GM19025 (cell line): Measurements from ENCODE around the gene LANCL1.

Experiments
- ATAC-seq: cut with Tn5 transposase; IDR thresholded peaks from one replicate; pipeline ENCODE4 v1.9.1; 2021; ENCODE audit warnings: mild to moderate bottlenecking, low read depth, moderate library complexity; ENCODE audit not compliant: unreplicated experiment

The LANCL1 gene, protein sequence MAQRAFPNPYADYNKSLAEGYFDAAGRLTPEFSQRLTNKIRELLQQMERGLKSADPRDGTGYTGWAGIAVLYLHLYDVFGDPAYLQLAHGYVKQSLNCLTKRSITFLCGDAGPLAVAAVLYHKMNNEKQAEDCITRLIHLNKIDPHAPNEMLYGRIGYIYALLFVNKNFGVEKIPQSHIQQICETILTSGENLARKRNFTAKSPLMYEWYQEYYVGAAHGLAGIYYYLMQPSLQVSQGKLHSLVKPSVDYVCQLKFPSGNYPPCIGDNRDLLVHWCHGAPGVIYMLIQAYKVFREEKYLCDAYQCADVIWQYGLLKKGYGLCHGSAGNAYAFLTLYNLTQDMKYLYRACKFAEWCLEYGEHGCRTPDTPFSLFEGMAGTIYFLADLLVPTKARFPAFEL

DNA sequence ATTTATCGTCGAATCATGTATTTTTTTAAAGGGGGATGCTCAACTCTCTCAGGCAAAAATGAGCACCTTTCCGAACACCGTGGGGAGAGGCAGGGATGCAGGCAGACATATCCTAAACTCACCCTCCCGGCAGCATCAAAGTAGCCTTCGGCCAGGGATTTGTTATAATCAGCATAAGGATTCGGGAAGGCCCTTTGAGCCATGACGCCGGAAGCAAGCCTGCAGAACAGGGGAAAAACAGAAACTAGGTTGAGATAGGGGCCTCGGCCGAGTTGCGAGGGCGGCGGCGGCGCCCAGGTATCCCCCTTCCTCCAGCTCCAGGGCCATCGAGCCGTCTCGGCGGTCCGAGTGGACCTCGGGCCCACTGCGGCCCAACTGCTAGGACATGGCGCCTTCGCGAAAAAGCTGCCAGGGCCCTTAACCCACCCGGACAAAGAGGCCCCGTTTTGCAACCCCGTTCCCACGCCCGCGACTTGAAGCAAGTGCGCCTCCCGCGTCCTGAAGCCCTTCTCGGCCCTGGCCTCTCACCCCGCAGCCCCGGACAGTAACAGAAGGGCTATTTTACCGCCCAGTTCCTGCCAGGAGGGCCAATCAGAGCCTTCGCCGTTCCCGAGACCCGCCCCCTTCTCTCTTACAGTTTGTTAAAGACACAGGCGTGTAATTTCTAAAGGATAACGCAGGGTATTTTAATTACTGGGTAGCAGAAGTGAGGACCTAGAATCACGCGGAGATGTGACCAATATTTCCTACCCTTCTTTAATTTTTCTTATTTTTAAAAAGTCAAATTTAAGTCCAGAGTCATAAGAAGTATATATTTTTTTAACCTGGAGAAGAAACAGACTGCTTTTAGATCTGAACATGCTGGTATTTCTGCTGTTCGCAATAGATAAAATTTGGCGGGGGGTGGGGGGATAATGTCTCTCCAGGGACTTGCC is at the start of gene LANCL1:
LANCL1 (minus strand) TSS at position 566 of the 935 bp plus-strand sequence; CDS start at position 203, 363 bp downstream.
- peak; percentile 100 for ATAC-seq

DNA sequence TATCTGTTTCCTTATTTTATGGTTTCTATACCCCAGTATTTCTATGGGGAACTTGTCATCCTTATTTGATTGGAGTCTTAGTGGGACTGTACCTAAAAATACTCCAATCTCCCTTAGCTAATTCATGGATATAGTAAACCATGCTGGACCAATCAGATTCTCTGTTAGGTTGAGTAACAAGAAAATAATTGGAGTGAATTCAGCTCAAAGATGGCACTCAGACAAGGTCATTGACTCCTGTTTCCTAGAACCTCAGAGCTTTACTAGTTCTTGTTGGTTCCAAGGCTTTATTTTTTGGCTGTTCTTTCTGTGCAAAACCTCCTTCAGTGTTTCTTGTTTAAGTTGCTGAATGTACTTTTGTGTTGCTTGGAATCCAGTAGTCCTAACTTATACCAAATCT is 48.0 kb upstream of the LANCL1 start:
- no peak for ATAC-seq

DNA sequence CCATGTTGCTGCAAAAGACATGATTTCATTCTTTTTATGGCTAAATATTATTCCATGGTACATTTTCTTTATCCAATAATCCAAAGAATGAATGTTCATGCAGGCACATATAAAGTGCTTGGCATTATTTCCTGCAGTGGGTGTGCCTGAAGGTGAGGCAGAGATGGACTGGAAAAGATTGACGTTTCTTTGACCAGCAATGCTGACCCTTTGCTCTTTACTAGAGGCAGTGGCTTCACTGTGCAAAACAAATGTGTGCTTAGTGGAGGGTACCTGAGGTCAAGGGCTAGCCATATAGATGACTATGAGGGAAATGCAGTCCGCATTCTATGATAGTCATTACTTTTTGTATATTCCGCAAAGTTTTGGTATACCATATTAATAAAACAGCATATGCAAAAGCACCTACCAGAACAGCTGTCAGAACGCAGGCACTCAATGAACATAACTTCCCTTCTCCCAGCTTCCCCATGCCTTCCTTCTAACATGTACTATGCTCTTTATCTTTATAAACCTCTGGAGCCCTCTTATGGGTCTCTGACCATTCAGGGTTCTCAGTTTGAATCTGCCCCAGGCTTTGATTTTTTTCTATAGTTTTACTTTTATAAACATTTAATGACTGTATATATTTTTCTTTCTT is 47.2 kb upstream of the LANCL1 start:
- no peak for ATAC-seq

DNA sequence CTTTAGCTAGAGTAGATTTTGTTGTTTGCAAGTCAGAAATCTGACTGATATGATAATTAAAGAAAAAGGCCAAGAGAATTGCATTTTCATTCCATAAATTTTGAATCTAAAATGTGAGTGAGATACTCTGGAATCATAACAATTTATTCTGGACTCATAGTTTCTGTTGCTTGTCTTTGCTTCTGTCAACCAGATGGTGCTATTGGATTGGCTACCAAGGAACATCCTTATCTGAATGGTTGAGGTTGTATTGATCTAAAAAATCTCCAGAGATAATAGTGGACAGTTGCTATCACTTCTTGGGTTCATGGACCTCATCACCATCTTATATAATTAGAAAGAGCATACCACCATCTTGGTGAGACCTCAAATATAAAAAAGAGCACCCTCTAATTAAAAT is 45.8 kb upstream of the LANCL1 start:
- ATAC-seq: no peak

DNA sequence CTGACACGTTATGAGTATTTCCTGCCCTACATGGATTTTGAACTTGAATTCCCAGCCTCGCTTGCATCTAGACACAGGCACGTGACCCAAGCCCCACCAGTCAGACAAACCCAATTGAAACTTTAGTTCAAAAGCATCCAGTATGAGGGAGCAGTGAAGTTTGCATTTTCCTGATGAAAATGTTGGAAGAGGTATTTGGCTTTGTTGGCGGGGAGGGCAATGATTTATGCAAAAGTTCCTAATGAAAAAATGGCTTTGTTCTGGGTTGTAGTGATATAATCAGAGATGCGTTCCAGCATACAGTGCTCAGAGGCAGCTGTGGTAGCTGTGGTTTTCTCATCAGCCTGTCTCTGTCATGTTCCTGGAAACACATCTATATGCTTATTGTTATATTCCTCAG is 43.0 kb upstream of the LANCL1 start:
- ATAC-seq: no peak

DNA sequence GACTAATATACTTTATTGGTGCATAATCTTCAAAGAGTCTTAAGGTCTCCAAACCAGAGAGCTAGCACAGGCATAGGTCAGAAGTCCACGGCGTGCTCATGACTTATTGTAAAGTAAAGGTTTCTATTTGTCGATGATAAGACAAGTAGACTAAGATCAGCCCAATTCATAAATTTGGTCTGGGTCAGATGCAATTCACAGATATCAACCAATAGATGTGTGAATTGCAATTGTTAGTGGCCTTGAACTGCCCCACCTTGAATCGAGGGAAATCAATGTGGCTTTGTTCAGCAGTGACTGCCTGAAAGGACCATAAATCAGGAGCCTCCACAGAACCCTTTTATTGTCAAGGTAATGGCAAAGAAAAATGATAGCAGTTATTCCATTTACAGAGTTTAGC is 40.7 kb upstream of the LANCL1 start:
- no peak for ATAC-seq

DNA sequence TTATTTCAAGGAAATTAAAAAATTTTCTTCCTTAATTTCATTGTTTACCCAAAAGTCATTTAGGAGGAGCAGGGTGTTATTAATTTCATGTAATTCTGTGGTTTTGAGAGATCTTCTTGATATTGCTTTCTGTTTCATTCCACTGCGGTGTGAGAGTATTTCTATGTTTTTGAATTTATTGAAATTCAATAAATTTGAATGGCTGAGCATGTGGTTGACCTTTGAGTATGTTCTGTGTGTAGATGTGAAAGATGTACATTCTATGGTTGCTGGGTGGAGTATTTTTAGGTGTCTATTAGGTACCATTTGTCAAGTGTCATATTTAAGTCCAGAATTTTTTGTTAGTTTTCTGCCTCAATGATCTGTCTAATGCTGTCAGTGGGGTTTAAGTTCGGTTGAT is 39.4 kb upstream of the LANCL1 start:
- no peak for ATAC-seq

DNA sequence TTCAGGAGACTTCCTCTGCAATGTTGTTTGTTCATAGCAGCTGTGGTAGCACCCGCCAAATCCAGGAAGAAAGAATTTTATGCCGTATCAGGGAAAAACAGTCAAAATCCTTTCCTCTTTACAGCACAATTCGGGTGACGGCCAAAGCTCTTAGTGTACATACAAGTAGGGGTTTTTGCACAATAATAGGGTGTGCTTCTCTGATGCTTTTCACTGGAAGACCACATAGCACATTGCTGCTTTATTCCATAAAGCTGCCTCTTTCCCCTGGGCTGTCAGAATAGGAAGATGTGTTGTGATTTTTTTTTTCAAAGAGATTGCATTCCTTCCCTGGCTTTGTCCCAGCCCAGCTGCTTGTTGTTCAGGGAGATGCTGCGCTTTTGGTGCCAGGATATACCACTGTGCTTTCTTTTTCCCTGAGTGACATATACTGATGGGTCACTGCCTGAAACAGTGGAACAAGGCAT is 27.2 kb upstream of the LANCL1 start:
- ATAC-seq: no peak

DNA sequence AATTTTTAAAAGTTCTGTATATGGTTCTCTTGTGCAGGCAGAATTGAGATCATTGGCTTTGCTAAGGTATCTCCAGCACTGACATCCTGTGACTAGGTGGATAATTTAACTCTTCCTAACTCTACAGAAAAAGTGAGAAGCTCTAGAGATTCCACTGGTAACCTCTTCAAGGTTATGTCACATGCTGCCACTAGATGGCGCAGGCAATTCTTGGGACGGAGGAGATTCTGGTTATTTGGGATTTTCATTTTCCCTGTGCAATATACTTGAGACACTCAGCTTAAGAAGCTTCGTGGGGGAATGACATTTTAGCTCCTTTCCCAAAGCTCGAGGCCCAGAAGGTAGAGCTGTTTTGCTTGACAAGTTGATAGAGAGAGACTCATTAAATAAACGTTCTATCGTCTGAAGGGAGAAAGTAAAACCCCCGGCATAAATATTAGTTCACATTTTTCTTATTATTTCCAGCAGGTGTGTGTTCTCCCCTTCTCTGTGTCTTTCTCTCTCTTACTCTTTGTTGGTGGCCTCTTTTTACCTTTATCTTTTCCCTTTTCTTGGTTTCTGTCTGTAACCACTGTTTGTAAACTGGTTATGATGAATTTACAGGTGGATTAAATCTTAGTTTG is 26.6 kb upstream of the LANCL1 start:
- no peak for ATAC-seq

DNA sequence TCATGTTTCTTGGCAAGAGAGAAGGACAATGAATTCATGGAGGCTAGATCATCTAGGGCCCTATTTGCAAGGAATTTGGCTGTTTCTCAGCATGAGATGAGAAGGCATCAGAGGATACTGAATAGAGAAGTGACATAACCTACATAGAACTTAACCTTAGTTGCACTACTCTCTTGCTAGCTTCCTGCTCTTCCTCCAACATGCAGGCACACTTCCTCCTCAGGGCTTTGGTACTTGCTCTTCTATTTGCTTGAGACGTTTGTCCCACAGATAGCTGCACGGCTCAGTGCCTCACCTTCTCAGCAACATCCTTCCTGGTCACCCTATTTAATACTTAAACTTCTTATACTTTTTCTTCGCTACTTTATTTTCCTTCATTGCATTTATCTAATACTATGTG is 20.0 kb upstream of the LANCL1 start:
- no peak for ATAC-seq

DNA sequence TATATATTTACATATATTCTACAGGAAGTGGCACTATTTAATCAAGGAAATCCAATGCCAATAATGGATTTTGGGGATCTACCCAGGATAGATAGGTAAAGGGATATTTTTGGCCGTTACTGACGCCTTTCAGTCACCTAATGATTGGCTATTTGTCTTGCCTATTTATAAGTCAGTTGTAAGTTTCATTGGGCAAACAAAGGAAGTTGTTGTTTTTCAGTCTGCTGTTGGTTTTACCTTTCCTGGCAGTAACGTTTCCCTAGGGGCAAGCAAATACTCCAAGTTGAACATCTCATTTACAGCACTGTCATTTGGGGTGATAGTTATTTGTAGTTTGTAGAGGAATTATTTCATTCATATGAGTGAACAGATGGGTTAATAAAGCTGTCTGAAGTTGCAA is 17.0 kb upstream of the LANCL1 start:
- ATAC-seq: no peak

DNA sequence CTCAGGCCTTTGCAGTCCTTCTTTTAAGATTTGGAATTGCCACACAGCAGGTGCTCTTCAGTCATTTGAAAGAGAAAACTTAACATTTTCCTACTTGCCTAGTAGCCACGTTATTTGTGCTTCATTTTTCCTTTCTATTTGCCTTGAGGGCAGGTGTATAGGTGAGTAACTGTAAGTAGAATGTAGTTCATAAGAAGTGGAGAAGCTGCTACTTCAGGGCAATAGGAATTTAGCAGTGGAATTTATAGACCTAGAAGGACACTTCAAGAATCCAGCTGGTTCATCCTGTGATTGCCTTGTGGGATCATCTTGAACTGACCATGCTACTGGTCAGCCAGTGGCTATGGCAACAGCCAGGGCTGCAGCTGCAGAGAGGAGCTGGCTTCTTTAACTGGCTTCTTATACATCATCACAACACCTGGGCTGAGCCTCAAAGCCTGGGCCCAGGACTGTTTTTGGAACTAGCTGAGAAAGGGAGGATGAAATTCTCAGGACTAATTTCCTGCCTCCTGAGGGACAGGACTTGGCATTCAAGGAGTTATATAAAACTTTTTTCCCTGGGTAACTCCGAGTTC is 5.1 kb upstream of the LANCL1 start:
- no peak for ATAC-seq

DNA sequence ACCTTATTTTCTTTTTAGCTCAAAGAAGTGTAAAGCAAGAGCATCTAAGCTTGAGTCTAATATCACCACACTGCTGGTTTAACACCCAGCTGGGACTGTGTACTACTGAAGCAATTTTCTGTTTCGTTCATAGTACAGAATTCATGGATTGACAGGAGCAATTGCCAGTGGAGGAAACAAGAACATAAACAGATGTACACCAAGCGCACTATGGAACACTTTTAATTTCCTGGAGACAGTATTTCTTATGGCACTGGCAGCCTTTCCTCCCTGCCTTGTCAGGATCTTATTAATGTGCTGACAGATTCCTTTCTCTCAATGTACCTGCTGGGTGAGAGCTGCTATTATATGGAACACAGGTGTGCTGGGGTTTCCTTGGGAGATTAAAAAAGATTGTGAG is 4.2 kb upstream of the LANCL1 start:
- no peak for ATAC-seq

DNA sequence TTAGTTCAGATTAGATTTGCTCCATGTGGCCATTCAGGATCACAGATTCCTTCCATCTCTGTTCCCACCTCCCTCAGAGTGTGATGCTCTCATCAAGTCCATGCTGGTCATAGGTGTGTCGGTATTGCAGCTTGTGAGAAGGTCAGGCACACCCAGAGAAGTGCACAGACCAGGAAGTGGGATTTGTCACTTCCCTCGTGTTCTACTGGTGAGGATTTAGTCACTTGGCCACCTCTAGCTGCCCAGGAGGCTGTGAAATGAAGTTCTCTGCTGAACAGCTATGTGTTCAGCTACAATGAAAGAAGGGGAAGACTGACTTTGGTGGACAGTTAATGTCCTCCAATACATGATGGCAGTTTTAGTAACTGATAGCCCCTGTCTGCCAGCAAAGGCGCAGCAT is 3.5 kb upstream of the LANCL1 start:
- no peak for ATAC-seq

DNA sequence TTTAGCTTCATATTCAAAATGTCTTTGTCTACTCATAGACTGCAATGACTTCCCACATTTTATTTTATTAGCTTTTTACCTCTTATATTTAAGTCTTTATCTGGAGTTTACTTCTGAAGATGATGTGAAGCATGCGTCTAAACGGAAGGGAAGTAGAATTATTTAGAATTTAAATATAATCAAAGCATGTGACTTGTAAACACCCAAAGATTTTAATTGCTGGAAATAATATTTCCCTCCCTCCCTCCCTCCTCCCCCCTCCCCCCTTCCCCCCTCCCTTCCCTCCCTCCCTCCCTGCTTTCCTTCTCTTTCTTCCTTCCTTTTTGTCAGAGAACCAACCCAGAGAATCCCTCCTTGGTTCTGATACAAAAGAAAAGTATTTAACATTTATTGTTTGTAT is 2.1 kb upstream of the LANCL1 start:
- ATAC-seq: no peak

DNA sequence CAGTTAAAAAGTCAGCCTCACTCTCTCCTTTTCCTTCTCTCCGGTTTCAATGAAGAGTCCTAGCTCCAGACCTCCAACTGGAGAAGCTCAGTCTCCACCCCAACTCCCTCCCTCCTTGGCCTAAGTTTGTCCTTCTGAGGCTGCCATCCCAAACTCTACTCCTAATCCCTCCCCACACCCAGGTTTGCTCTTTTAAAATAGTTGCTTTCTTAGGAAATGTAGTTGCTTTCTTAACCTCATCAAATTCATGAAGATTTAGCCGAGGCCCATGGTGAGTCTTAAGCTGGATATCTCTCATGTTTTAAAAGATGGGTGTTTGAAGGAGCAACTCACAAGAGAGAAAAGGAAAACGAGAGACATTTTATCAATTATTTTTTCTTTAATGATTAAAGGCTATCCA is 937 bp upstream of the LANCL1 start:
- ATAC-seq: no peak

DNA sequence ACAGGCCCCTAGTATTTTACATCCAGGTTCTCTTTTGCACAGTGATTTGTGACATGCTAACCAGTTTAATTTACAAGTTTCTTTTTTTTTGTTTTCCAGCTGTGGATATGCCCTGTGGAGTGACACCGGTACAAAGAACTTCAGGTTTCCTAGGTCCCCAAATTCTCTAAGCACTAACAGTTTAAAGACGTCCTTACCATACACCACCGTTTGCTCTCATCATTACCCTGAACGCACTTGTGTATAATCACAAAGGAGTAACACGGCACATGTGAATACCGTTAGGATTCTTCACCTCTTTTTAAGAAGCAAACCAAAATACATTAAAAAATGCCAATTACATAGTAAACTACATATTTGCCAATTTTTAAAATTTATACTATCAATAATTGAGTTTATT is 853 bp downstream of the LANCL1 start:
- no peak for ATAC-seq

DNA sequence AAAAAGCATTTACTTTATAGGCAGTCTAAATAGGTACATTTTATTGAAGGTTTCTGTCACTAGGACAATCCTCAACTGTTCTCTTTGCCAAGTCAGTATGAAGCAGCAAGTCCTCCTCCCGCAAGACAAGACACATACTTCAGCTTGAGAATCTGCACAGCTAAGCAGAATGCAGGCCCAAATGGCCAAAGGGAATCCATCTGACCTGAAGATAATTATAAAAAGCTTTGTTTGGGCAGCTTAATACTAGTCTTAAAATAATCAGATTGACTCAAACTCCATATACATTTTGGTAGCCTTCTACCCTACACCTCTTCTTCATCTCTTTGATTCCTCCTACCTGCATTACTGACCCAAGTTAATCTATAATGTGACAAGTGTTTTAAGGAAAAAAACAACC is 1.8 kb downstream of the LANCL1 start:
- no peak for ATAC-seq

DNA sequence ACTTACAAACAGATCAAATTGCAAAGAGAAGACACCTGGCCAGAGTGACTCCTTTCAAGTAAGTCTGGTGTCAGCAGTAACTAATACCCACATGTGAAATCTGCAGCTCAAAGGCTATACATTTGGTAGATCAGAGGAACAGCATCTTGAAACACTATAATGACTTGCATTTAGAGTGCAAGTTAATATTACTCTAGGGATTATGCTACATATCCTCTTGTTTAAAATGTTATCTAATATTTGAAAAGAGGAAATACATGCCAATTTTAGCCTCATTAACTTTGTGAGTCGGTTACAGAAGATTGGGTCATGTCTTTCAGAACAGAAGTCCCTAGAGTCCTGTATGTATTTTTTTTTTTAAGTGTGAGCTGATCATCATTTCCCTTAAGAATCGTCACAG is 15.2 kb downstream of the LANCL1 start:
- peak; percentile 44 for ATAC-seq
